PFSK-1 (cell line): ENCODE measurements around the gene KRTAP10-11.

Source experiments
- FOXP2 ChIP-seq: optimal IDR thresholded peaks from 2 replicates; pipeline ENCODE3; 2011; ENCODE audit warnings: borderline replicate concordance, control low read depth, inconsistent platforms; ENCODE audit not compliant: insufficient read depth; ENCODE audit errors: extremely low read length, extremely low read depth
- POLR2AphosphoS5 ChIP-seq: IDR thresholded peaks from 2 replicates; pipeline ENCODE4 v1.6.1; 2012; ENCODE audit warnings: low read depth, mild to moderate bottlenecking, control low read depth, low read length, moderate library complexity
- REST ChIP-seq, 2 experiments: IDR thresholded peaks; 2 replicates each; pipeline versions ENCODE4 v1.6.1 to v1.8.0; 2011 to 2012; ENCODE audit warnings: low read depth in 2 of 2, low read length in 2 of 2, control low read depth in 1 of 2, inconsistent platforms in 1 of 2, mild to moderate bottlenecking in 1 of 2, moderate library complexity in 1 of 2; ENCODE audit not compliant: insufficient read depth in 1 of 2
- SIN3A ChIP-seq: IDR thresholded peaks from 2 replicates; pipeline ENCODE4 v1.6.1; 2012; ENCODE audit warnings: mild to moderate bottlenecking, low read length, moderate library complexity, borderline replicate concordance; ENCODE audit not compliant: insufficient read depth
- TAF1 ChIP-seq: IDR thresholded peaks from 2 replicates; pipeline ENCODE4 v1.6.1; 2012; ENCODE audit warnings: low read length, control low read depth, borderline replicate concordance; ENCODE audit not compliant: insufficient read depth

The KRTAP10-11 gene

GRCh38 chr21:44658541-44658910, 12.3 kb downstream of the KRTAP10-11 start:
- no peak for TF ChIP-seq FOXP2
- TF ChIP-seq TAF1: no peak
- no peak for TF ChIP-seq POLR2AphosphoS5
- TF ChIP-seq REST (IDR thresholded peaks at IDR 0.05; ENCODE audit: insufficient read depth in 1 of 2, low read depth in 2 of 2, low read length in 2 of 2): no peak
- no peak for TF ChIP-seq SIN3A

- no peak for TF ChIP-seq POLR2AphosphoS5
- TF ChIP-seq FOXP2: no peak
- no peak for TF ChIP-seq TAF1
- no peak for TF ChIP-seq REST (IDR thresholded peaks at IDR 0.05; ENCODE audit: insufficient read depth in 1 of 2, low read depth in 2 of 2, low read length in 2 of 2)
- no peak for TF ChIP-seq SIN3A
Observed at GRCh38 chr21:44658913-44659595, 12.8 kb downstream of the KRTAP10-11 start.

- no peak for TF ChIP-seq SIN3A
- TF ChIP-seq TAF1: no peak
- TF ChIP-seq FOXP2: no peak
Observed at GRCh38 chr21:44664691-44665090, 18.5 kb downstream of the KRTAP10-11 start.

GRCh38 chr21:44666401-44667320, 20.4 kb downstream of the KRTAP10-11 start, which contains the start of gene KRTAP12-2:
KRTAP12-2 (minus strand) TSS chr21:44666927; CDS start chr21:44666886, 41 bp downstream.
- TF ChIP-seq POLR2AphosphoS5: no peak
- TF ChIP-seq TAF1: no peak
- TF ChIP-seq FOXP2: no peak
- TF ChIP-seq REST (IDR thresholded peaks at IDR 0.05; ENCODE audit: insufficient read depth in 1 of 2, low read depth in 2 of 2, low read length in 2 of 2): no peak
- no peak for TF ChIP-seq SIN3A

- TF ChIP-seq FOXP2: no peak
- no peak for TF ChIP-seq POLR2AphosphoS5
- no peak for TF ChIP-seq REST (IDR thresholded peaks at IDR 0.05; ENCODE audit: insufficient read depth in 1 of 2, low read depth in 2 of 2, low read length in 2 of 2)
Observed at GRCh38 chr21:44667612-44668011, 21.4 kb downstream of the KRTAP10-11 start.
